Measurements from ENCODE around the gene HOOK2.

DNA sequence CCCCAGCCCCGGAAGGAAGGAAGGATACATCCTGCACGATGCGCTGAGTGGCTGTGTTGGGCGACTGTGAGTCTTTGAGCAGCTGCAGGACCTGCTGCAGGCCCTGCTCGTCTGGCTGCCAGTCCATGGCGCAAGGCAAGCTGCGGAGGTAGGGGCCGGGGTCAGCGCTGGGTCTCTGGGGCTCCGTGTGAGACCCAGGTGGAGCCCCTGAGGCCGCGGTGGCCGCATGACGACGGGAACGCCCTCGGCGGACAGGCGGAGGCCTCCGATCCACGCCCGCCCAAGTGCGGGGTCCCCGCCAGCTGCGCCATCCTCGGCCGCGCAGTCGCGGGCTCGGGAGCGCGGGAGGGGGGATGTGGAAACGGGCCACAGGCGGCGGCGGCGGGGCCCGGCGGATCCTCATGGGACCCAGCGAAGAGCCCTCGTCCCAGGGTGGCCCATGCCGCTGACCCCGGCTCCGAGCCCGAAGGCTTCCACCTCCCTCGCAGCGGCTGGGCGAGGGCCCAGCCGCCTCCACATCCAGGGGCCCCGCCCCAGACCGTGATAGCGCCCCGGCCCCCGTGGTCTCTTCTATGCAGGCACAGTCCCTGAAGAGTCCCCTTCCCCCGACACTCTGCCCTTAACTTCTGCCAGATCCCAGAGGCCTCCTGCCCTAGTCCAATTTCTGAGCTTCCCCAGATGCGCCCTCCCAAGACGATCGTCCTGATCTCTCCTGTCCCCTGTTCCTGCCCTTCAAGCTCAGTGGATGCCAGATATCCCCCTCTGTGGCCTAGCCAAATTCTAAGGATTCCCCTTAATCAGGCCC lies 54.3 kb downstream of the HOOK2 start:
- TF ChIP-seq FOXP1 (CRISPR knock-in tag; IDR thresholded peaks at IDR 0.05; ENCODE audit: borderline replicate concordance) (0 out of 2 replicates have a peak, but pooled peaks have one; percentile 19), ZNF423 (CRISPR knock-in tag; IDR thresholded peaks at IDR 0.05) (no peak), ESRRA (CRISPR knock-in tag; IDR thresholded peaks at IDR 0.05; ENCODE audit: borderline replicate concordance) (no peak), GABPB1 (CRISPR knock-in tag; IDR thresholded peaks at IDR 0.05) (no peak), NR2C2 (CRISPR knock-in tag; IDR thresholded peaks at IDR 0.05) (no peak), CREB1 (CRISPR knock-in tag; IDR thresholded peaks at IDR 0.05) (no peak), ZNF317 (CRISPR knock-in tag; IDR thresholded peaks at IDR 0.05; ENCODE audit: borderline replicate concordance, low read depth) (no peak)
- TF ChIP-seq, protein P1, sequence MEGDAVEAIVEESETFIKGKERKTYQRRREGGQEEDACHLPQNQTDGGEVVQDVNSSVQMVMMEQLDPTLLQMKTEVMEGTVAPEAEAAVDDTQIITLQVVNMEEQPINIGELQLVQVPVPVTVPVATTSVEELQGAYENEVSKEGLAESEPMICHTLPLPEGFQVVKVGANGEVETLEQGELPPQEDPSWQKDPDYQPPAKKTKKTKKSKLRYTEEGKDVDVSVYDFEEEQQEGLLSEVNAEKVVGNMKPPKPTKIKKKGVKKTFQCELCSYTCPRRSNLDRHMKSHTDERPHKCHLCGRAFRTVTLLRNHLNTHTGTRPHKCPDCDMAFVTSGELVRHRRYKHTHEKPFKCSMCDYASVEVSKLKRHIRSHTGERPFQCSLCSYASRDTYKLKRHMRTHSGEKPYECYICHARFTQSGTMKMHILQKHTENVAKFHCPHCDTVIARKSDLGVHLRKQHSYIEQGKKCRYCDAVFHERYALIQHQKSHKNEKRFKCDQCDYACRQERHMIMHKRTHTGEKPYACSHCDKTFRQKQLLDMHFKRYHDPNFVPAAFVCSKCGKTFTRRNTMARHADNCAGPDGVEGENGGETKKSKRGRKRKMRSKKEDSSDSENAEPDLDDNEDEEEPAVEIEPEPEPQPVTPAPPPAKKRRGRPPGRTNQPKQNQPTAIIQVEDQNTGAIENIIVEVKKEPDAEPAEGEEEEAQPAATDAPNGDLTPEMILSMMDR (IDR thresholded peaks at IDR 0.05): no peak
- TF ChIP-seq, protein P2, sequence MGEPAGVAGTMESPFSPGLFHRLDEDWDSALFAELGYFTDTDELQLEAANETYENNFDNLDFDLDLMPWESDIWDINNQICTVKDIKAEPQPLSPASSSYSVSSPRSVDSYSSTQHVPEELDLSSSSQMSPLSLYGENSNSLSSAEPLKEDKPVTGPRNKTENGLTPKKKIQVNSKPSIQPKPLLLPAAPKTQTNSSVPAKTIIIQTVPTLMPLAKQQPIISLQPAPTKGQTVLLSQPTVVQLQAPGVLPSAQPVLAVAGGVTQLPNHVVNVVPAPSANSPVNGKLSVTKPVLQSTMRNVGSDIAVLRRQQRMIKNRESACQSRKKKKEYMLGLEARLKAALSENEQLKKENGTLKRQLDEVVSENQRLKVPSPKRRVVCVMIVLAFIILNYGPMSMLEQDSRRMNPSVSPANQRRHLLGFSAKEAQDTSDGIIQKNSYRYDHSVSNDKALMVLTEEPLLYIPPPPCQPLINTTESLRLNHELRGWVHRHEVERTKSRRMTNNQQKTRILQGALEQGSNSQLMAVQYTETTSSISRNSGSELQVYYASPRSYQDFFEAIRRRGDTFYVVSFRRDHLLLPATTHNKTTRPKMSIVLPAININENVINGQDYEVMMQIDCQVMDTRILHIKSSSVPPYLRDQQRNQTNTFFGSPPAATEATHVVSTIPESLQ (CRISPR knock-in tag; IDR thresholded peaks at IDR 0.05): no peak
- TF ChIP-seq, protein P3, sequence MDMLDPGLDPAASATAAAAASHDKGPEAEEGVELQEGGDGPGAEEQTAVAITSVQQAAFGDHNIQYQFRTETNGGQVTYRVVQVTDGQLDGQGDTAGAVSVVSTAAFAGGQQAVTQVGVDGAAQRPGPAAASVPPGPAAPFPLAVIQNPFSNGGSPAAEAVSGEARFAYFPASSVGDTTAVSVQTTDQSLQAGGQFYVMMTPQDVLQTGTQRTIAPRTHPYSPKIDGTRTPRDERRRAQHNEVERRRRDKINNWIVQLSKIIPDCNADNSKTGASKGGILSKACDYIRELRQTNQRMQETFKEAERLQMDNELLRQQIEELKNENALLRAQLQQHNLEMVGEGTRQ (CRISPR knock-in tag; IDR thresholded peaks at IDR 0.05): no peak
- TF ChIP-seq, protein P4, sequence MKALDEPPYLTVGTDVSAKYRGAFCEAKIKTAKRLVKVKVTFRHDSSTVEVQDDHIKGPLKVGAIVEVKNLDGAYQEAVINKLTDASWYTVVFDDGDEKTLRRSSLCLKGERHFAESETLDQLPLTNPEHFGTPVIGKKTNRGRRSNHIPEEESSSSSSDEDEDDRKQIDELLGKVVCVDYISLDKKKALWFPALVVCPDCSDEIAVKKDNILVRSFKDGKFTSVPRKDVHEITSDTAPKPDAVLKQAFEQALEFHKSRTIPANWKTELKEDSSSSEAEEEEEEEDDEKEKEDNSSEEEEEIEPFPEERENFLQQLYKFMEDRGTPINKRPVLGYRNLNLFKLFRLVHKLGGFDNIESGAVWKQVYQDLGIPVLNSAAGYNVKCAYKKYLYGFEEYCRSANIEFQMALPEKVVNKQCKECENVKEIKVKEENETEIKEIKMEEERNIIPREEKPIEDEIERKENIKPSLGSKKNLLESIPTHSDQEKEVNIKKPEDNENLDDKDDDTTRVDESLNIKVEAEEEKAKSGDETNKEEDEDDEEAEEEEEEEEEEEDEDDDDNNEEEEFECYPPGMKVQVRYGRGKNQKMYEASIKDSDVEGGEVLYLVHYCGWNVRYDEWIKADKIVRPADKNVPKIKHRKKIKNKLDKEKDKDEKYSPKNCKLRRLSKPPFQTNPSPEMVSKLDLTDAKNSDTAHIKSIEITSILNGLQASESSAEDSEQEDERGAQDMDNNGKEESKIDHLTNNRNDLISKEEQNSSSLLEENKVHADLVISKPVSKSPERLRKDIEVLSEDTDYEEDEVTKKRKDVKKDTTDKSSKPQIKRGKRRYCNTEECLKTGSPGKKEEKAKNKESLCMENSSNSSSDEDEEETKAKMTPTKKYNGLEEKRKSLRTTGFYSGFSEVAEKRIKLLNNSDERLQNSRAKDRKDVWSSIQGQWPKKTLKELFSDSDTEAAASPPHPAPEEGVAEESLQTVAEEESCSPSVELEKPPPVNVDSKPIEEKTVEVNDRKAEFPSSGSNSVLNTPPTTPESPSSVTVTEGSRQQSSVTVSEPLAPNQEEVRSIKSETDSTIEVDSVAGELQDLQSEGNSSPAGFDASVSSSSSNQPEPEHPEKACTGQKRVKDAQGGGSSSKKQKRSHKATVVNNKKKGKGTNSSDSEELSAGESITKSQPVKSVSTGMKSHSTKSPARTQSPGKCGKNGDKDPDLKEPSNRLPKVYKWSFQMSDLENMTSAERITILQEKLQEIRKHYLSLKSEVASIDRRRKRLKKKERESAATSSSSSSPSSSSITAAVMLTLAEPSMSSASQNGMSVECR (CRISPR knock-in tag; IDR thresholded peaks at IDR 0.05; ENCODE audit: borderline replicate concordance): no peak
- TF ChIP-seq, protein P5, sequence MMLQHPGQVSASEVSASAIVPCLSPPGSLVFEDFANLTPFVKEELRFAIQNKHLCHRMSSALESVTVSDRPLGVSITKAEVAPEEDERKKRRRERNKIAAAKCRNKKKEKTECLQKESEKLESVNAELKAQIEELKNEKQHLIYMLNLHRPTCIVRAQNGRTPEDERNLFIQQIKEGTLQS (CRISPR knock-in tag; conservative IDR thresholded peaks at IDR 0.05): no peak
- TF ChIP-seq, protein P6, sequence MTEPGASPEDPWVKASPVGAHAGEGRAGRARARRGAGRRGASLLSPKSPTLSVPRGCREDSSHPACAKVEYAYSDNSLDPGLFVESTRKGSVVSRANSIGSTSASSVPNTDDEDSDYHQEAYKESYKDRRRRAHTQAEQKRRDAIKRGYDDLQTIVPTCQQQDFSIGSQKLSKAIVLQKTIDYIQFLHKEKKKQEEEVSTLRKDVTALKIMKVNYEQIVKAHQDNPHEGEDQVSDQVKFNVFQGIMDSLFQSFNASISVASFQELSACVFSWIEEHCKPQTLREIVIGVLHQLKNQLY (CRISPR knock-in tag; IDR thresholded peaks at IDR 0.05): no peak
- TF ChIP-seq, protein P7, sequence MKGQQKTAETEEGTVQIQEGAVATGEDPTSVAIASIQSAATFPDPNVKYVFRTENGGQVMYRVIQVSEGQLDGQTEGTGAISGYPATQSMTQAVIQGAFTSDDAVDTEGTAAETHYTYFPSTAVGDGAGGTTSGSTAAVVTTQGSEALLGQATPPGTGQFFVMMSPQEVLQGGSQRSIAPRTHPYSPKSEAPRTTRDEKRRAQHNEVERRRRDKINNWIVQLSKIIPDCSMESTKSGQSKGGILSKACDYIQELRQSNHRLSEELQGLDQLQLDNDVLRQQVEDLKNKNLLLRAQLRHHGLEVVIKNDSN (CRISPR knock-in tag; IDR thresholded peaks at IDR 0.05): no peak
